CD14-positive monocyte (primary cell): ENCODE results near the gene NRF1. TPM values are rescaled to one million over a fixed set of nuclear protein-coding genes. Genes with fewer than 3 reads are reported as not detected.

Experiments used
- DNase-seq, 3 donors: peaks; one replicate each; pipeline ENCODE4 v3.0.0-alpha.2; 2011 to 2022
- H2AFZ ChIP-seq: 2 replicates; pipeline ENCODE4 v1.6.0; 2012; ENCODE audit warnings: mild to moderate bottlenecking, low read depth, low read length, inconsistent platforms; ENCODE audit not compliant: insufficient read depth, poor library complexity, severe bottlenecking
- H3K27ac ChIP-seq, 2 donors: 1 replicate in 1 of 2; 2 replicates in 1 of 2; pipeline ENCODE4 v1.5.1; 2012 to 2013; ENCODE audit warnings: low read length in 2 of 2, control low read depth in 1 of 2, inconsistent platforms in 1 of 2, low read depth in 1 of 2, mild to moderate bottlenecking in 1 of 2
- H3K27me3 ChIP-seq, 2 donors: one replicate each; pipeline versions ENCODE4 v1.6.0 to v1.6.1; 2011 to 2013; ENCODE audit warnings: low read length in 2 of 2; ENCODE audit not compliant: control insufficient read depth in 2 of 2, insufficient read depth in 2 of 2
- H3K36me3 ChIP-seq, 2 donors: replicated peaks in 1 of 2; 1 replicate in 1 of 2; 2 replicates in 1 of 2; pipeline versions ENCODE4 v1.5.1 to v1.6.1; 2012 to 2013; ENCODE audit warnings: low read length in 2 of 2, control low read depth in 1 of 2, inconsistent platforms in 1 of 2, mild to moderate bottlenecking in 1 of 2; ENCODE audit not compliant: insufficient read depth in 2 of 2, control insufficient read depth in 1 of 2
- H3K4me1 ChIP-seq, 2 donors: 1 replicate in 1 of 2; 2 replicates in 1 of 2; pipeline versions ENCODE4 v1.5.1 to v1.6.1; 2012 to 2013; ENCODE audit warnings: low read length in 2 of 2, control low read depth in 1 of 2, inconsistent platforms in 1 of 2, mild to moderate bottlenecking in 1 of 2, moderate library complexity in 1 of 2; ENCODE audit not compliant: insufficient read depth in 2 of 2, control insufficient read depth in 1 of 2
- H3K4me2 ChIP-seq: replicated peaks from 2 replicates; pipeline ENCODE3; 2012; ENCODE audit warnings: low read length, moderate library complexity, mild to moderate bottlenecking; ENCODE audit not compliant: poor library complexity, severe bottlenecking; ENCODE audit errors: extremely low read depth
- H3K4me3 ChIP-seq, 3 experiments: fragments of 200-600 bp in 1 of 3; sonication (generic) in 1 of 3; replicated peaks in 1 of 3; 1 replicate in 2 of 3; 2 replicates in 1 of 3; pipeline ENCODE4 v1.5.1; 2011 to 2013; ENCODE audit warnings: low read length in 3 of 3, mild to moderate bottlenecking in 3 of 3, control low read depth in 2 of 3, low read depth in 2 of 3, inconsistent platforms in 1 of 3, moderate library complexity in 1 of 3
- H3K79me2 ChIP-seq: 2 replicates; pipeline ENCODE4 v1.6.0; 2012; ENCODE audit warnings: mild to moderate bottlenecking, control low read depth, inconsistent platforms, low read length, moderate library complexity; ENCODE audit not compliant: insufficient read depth
- H3K9ac ChIP-seq: 2 replicates; pipeline ENCODE4 v1.6.0; 2017; ENCODE audit warnings: low read length, mild to moderate bottlenecking; ENCODE audit not compliant: insufficient read depth, poor library complexity, severe bottlenecking
- H3K9me3 ChIP-seq, 2 donors: replicated peaks in 1 of 2; 1 replicate in 1 of 2; 2 replicates in 1 of 2; pipeline versions ENCODE4 v1.5.1 to v1.6.1; 2012 to 2013; ENCODE audit warnings: low read length in 2 of 2, control low read depth in 1 of 2; ENCODE audit not compliant: control insufficient read depth in 1 of 2, insufficient read depth in 1 of 2
- H4K20me1 ChIP-seq: 2 replicates; pipeline ENCODE4 v1.6.0; 2012; ENCODE audit warnings: mild to moderate bottlenecking, low read length, control low read depth, moderate library complexity; ENCODE audit not compliant: insufficient read depth
- H3K27ac Mint-ChIP-seq, 7 donors: one replicate each; pipeline ENCODE4 v1.8.0; 2020; ENCODE audit warnings: mild to moderate bottlenecking in 7 of 7, mixed read lengths in 7 of 7, moderate library complexity in 6 of 7, inconsistent platforms in 2 of 7
- H3K27me3 Mint-ChIP-seq, 3 donors: one replicate each; pipeline ENCODE4 v1.8.0; 2021 to 2022; ENCODE audit warnings: low read depth in 3 of 3, mild to moderate bottlenecking in 3 of 3, mixed read lengths in 3 of 3, moderate library complexity in 3 of 3, inconsistent platforms in 1 of 3
- H3K36me3 Mint-ChIP-seq, 2 donors: one replicate each; pipeline ENCODE4 v1.8.0; 2020; ENCODE audit warnings: mixed read lengths in 2 of 2, inconsistent platforms in 1 of 2, mild to moderate bottlenecking in 1 of 2
- H3K4me1 Mint-ChIP-seq: one replicate; pipeline ENCODE4 v1.8.0; 2020; ENCODE audit warnings: mild to moderate bottlenecking, mixed read lengths
- H3K4me3 Mint-ChIP-seq, 2 donors: one replicate each; pipeline ENCODE4 v1.8.0; 2020; ENCODE audit warnings: mild to moderate bottlenecking in 2 of 2, mixed read lengths in 2 of 2, moderate library complexity in 1 of 2
- H3K9me3 Mint-ChIP-seq, 7 donors: one replicate each; pipeline ENCODE4 v1.8.0; 2020 to 2022; ENCODE audit warnings: mixed read lengths in 7 of 7, mild to moderate bottlenecking in 6 of 7, moderate library complexity in 6 of 7, inconsistent platforms in 2 of 7
- WGBS: methylation state at CpG from one replicate; pipeline ENCODE4 v1.1.5; 2013; ENCODE audit warnings: missing lambda C conversion rate; ENCODE audit not compliant: insufficient coverage; 5-methylcytosine and 5-hydroxymethylcytosine counted together
- intact Hi-C, 2 donors: fragments of 100-400 bp; cut with micrococcal nuclease; formaldehyde crosslinking; loops; one replicate each; pipeline versions ENCODE4 v1.15.0 to v1.15.1; 2023
- polyA plus RNA-seq, 3 donors: library from polyadenylated mRNA; depleted of rRNA in 1 of 3; unstranded in 2 of 3; stranded (reverse) in 1 of 3; fragments of 300-500 nt in 2 of 3; fragments of >200 nt in 1 of 3; fragmentation: Illumina TruSeq in 2 of 3; gene quantifications; 1 replicate in 2 of 3; 2 replicates in 1 of 3; pipeline ENCODE4 v1.2.3, GENCODE V29; 2012 to 2021
- TF ChIP-seq, protein P1 (sequence below): fragments of 200-600 bp; IDR thresholded peaks from one replicate; pipeline ENCODE4 v1.8.0; 2022; ENCODE audit warnings: antibody characterized with exemption, mild to moderate bottlenecking

The NRF1 gene
- polyA plus RNA-seq, 3 donors, result 5.1 to 14.0 (median 7.7) TPM

DNA sequence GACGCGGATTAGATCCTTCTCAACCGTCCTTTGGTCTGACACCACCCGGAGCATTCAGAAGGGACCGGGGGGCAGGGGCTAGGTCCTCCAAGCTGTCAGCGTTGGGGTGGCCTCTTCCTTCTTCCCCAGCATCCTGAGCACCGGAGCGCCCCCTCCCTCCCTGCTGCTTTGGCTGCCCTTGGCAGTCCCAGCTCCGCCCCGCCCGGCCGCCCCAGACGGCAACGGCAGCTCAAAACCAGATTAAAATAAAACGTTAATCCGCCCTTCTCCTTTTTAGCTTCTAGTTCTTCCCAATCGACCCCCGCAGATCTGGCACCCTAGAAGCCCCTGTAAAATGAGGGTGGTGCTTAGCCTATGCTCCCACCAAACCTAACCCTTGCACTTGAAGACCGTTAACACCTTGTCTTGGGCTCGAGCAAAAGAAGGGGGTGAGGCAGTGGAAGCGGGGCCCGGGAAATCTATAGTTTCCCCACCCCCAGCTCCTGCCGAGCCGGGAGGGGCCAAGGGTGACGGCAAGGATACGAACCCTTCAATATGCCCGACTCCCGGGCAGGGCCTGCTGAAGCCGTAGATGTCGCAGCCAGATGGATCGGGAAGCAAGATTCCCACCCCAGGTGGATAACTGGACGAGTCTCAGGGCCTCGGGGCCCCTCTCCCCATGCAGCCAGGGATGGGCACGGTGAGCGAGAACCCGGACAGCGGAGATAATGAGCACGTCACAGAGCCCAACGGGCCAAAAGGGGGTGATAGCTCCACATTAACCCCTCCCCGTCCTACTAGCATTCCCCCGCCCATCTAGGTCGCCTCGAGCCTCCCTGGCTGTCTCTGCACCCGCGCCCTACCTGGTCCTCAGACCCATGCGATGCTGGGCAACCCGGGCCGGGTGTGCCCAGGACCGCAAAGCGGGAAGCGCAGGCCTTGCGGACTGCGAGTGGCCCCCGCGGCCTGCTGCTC lies 169.7 kb downstream of the NRF1 start:
- H3K4me2 ChIP-seq, result peak overlapping the region; percentile 68
- H3K4me1 Mint-ChIP-seq, result peaks cover 54% of the 10 kb centered on the region
- 5% methylated on average over 39 of the region's 55 CpGs for WGBS
- H3K79me2 ChIP-seq, result no peaks in the 10 kb centered on the region
- H3K27me3 ChIP-seq, result peaks cover 83 to 97% of the 10 kb centered on the region in 2 donors
- no peak overlapping the region for H3K27ac ChIP-seq
- H3K9me3 Mint-ChIP-seq, result peaks cover 0 to 47% (median 31%) of the 10 kb centered on the region in 7 donors
- H4K20me1 ChIP-seq, result peaks cover 5% of the 10 kb centered on the region
- H3K36me3 ChIP-seq, result no peaks in the 10 kb centered on the region
- peaks cover 84 to 99% (median 91%) of the 10 kb centered on the region in 3 donors for H3K27me3 Mint-ChIP-seq
- H3K9ac ChIP-seq, result no peak overlapping the region
- peaks cover 0 to 41% of the 10 kb centered on the region in 2 donors for H3K9me3 ChIP-seq
- DNase-seq, result no peak
- no peak overlapping the region for H2AFZ ChIP-seq
- peak overlapping the region; percentile 72 to 91 for H3K4me3 Mint-ChIP-seq
- TF ChIP-seq, protein P1, sequence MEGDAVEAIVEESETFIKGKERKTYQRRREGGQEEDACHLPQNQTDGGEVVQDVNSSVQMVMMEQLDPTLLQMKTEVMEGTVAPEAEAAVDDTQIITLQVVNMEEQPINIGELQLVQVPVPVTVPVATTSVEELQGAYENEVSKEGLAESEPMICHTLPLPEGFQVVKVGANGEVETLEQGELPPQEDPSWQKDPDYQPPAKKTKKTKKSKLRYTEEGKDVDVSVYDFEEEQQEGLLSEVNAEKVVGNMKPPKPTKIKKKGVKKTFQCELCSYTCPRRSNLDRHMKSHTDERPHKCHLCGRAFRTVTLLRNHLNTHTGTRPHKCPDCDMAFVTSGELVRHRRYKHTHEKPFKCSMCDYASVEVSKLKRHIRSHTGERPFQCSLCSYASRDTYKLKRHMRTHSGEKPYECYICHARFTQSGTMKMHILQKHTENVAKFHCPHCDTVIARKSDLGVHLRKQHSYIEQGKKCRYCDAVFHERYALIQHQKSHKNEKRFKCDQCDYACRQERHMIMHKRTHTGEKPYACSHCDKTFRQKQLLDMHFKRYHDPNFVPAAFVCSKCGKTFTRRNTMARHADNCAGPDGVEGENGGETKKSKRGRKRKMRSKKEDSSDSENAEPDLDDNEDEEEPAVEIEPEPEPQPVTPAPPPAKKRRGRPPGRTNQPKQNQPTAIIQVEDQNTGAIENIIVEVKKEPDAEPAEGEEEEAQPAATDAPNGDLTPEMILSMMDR, result no peak
- H3K27ac Mint-ChIP-seq, result peak overlapping the region in 1 of 7 donors; percentile 19
- H3K36me3 Mint-ChIP-seq, result peaks cover 9 to 14% of the 10 kb centered on the region in 2 donors
- peak overlapping the region in 1 of 3 experiments; percentile 68 for H3K4me3 ChIP-seq
- intact Hi-C loops, result loop anchor here in 1 of 2 donors (5.0 kb wide), 1 partner anchor 46 kb away; no protein-coding TSS in a partner anchor
- peaks cover 69 to 74% of the 10 kb centered on the region in 2 donors for H3K4me1 ChIP-seq

DNA sequence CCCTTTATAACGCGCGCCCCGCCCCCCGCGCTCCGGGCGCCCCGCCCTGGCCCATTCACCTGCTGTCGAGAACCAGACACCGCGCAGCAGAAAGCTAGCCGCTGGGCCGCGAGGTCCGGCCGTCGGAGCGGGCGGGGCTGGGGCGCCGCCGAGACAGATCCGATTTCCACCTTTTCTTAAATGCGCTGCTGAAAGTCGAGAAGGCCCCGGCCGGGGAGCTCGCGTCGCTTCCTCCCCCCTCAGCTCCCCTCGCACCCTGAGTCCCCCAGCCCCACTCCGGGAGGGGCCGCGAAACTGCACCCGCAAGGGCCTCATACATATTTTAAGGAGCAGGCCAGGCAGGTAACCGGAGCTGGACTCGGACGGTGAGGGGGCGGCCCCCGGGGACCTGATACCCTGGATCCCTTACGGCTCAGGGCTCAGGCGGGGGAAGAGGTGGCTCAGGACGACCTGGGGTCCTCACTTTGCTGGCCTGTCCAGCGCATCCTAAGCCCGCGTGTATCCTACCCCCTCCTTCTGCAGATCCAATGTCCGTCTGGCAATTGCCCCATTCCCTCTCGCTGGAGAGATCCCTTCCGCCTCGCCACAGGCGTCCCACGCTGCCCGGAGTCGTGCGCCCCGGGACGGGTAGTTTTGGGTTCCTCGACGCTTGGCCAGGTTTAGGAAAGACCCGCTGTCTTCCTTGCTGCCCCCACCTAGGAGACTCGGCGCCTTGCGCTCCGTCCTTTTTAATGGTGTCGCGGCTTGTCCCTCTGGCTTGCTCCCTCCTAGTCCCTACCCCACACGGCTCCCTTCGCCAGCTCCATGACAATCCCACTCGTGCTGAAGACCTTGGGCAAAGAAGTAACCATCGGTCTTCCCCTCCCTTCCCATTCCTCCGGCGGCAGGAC lies 170.7 kb downstream of the NRF1 start:
- H3K9me3 ChIP-seq, result peaks cover 0 to 41% of the 10 kb centered on the region in 2 donors
- intact Hi-C loops, result loop anchor here in 1 of 2 donors (5.0 kb wide), 1 partner anchor 45 kb away; no protein-coding TSS in a partner anchor
- TF ChIP-seq, protein P1, result no peak
- H3K4me3 ChIP-seq, result peak overlapping the region in 1 of 3 experiments; percentile 68
- H3K36me3 ChIP-seq, result no peaks in the 10 kb centered on the region
- H3K4me3 Mint-ChIP-seq, result peak overlapping the region in 1 of 2 donors; percentile 91
- peaks cover 57% of the 10 kb centered on the region for H3K4me1 Mint-ChIP-seq
- H3K27ac Mint-ChIP-seq, result no peak overlapping the region
- no peak overlapping the region for H3K27ac ChIP-seq
- H3K4me1 ChIP-seq, result peaks cover 69 to 74% of the 10 kb centered on the region in 2 donors
- H3K27me3 Mint-ChIP-seq, result peaks cover 84 to 99% (median 91%) of the 10 kb centered on the region in 3 donors
- no peak for DNase-seq
- peaks cover 9 to 14% of the 10 kb centered on the region in 2 donors for H3K36me3 Mint-ChIP-seq
- WGBS, result 4% methylated on average over 70 of the region's 73 CpGs
- H2AFZ ChIP-seq, result no peak overlapping the region
- peaks cover 0 to 52% (median 33%) of the 10 kb centered on the region in 7 donors for H3K9me3 Mint-ChIP-seq
- H4K20me1 ChIP-seq, result peaks cover 5% of the 10 kb centered on the region
- peak overlapping the region; percentile 68 for H3K4me2 ChIP-seq
- H3K27me3 ChIP-seq, result peaks cover 85 to 97% of the 10 kb centered on the region in 2 donors
- no peaks in the 10 kb centered on the region for H3K79me2 ChIP-seq
- H3K9ac ChIP-seq, result no peak overlapping the region
